GM21825 (cell line): Measurements from ENCODE around the gene COQ8B.
A peak's percentile ranks its signal among the peaks of the same experiment; 100 is the strongest.
"Not testable (repeated sequence)": the region's sequence is repeated elsewhere in the genome, so short reads cannot be mapped to it uniquely, and the experiment has no call there.

ENCODE experiments used
- ATAC-seq: cut with Tn5 transposase; IDR thresholded peaks from one replicate; pipeline ENCODE4 v1.9.1; 2021; ENCODE audit warnings: mild to moderate bottlenecking, moderate library complexity; ENCODE audit not compliant: unreplicated experiment

Gene COQ8B

DNA sequence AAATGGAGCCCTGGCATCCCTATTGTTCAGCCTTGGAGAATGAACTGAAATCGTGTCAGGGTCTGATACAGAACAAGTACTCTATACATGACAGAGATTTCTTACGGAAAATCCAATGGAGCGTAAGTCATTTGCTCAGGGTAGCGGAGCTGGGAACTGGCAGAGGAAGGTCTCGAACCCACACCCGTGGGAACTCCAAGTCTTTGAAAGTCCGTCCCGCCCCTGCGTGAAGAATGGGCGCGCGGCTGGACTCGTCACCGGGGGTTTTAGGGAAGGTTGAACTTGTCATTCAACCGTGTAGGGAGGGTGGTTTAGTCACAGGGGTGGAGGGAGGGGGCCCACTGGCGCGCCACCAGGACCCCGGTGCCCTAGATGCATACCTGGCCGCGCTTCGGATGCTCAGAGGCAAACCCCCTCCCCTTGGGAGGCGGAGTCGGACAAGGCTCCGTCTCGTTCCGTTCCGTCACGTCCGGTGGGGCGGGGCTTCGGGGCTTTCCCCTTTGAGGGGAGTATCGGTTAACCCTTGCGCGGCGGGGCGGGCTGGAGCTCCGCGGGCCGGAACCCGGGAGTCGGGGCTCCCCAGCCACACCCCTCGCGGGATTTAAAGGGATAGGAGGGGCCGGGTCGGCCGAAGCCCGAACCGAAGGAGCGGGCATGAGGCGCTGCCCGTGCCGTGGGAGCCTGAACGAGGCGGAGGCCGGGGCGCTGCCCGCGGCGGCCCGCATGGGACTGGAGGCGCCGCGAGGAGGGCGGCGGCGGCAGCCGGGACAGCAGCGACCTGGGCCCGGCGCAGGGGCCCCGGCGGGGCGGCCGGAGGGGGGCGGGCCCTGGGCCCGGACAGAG is at the start of gene COQ8B, which contains the start of gene ITPKC:
TSS of gene COQ8B (minus strand) at position 405 of the 843 bp plus-strand sequence. CDS start 2,254 bp downstream, outside the sequence.
TSS of gene ITPKC (plus strand) at position 631 of the 843 bp plus-strand sequence. CDS start at position 655, 24 bp downstream.
- ATAC-seq: peak; percentile 58

DNA sequence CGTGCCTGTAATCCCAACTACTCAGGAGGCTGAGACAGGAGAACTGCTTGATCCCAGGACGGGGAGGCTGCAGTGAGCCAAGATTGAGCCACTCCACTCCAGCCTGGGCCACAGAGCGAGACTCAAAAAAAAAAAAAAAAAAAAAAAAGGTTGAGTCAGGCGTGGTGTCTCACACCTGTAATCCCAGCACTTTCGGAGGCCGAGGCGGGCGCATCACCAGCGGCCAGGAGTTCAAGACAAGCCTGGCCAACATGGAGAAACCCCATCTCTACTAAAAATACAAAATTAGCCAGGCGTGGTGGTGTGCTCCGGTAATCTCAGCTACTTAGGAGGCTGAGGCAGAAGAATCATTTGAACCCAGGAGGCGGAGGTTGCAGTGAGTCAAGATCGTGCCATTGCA is 49.7 kb upstream of the COQ8B start:
- ATAC-seq: not testable (repeated sequence)

DNA sequence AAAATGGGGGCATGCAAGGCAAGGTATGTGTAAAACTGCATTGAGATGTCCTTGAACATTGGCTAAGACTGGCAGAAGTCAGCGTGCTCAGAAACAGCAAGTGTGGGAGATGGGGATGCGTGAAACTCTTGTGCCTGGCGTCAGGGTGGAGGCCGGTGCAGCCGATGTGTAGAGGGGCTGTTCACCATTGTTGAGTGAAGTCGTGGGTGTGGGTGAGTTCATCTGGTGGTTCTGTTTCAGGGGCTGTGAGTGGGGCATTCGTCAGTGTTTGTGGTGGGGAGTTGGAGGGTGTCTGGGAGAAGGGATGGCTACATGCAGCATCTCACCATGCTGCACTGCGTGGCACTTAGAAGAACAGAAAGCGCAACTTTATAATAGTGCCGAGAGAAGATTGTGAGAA is 47.3 kb upstream of the COQ8B start:
- no peak for ATAC-seq

DNA sequence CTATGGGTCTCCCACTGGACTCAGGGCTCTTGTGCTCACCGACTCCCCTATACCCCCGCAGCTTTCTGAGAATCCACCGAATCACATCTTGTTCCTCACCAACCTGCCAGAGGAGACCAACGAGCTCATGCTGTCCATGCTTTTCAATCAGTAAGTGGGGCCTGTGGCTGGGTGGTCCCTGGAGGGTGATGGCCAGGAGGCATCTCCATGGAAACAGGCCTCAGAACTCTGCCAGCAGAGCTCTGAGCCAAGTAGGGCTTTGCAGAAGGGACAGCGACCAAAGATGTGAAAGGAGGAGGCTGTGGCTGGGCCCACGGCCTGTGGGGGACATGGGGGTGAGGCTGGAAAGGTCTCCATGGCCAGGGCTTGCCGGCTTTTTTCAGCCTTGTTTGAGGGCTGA is 46.8 kb upstream of the COQ8B start:
- ATAC-seq: no peak

DNA sequence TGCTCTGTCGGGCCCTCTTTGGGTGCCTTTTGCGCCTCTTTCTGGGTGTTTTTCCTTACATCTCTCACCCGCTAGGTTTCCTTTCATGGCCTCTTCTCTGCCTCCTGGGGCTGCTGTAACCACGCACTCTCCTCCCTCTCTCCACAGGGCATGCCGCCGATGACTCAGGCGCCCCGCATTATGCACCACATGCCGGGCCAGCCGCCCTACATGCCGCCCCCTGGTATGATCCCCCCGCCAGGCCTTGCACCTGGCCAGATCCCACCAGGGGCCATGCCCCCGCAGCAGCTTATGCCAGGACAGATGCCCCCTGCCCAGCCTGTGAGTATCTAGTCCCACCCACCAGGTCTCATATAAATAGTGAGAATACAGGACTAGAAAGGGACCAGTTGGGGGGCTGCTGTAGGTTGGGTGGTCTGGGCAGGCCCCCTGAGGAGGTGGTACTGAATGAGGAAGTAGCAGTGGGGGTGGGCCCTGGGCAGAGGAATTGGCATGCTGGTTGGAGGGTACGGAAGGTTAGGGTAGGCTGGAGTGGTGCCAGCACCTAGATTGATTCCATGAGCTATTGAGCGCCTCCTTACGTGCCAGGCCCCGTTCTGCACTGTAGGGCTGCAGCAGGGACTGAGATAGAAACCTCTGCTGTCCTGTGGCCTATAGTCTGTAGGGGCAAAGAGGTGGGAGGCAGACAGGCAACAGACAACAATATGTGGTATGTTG is 46.2 kb upstream of the COQ8B start:
- ATAC-seq: no peak

DNA sequence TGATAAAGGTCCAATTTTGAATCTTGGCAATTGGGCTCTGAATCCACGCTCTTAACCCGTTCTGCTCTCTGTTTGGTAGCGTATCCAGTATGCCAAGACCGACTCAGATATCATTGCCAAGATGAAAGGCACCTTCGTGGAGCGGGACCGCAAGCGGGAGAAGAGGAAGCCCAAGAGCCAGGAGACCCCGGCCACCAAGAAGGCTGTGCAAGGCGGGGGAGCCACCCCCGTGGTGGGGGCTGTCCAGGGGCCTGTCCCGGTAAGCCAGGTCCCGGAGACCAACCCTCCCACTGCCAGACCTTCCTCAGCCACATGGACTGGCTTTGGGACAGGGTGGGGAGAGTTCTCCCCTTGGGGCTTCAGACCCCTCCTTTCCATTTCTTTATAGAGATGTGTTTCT is 42.7 kb upstream of the COQ8B start:
- no peak for ATAC-seq

DNA sequence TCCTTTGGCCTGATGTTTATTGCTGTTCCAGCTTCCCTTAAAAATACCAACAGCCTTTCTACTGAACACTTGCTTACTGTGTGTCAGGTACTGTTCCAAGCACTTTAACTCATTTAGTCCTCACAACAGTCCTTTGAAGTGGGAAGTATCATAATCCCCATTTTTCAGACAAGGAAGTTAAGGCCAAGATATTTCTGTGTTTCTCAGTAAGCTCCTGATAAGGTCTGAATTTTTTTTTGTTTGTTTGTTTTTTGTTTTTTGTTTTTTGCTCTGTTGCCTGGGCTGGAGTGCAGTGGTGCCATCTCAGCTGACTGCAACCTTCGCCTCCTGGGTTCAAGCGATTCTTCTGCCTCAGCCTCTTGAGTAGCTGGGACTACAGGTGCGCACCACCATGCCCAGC is 41.8 kb upstream of the COQ8B start:
- no peak for ATAC-seq

DNA sequence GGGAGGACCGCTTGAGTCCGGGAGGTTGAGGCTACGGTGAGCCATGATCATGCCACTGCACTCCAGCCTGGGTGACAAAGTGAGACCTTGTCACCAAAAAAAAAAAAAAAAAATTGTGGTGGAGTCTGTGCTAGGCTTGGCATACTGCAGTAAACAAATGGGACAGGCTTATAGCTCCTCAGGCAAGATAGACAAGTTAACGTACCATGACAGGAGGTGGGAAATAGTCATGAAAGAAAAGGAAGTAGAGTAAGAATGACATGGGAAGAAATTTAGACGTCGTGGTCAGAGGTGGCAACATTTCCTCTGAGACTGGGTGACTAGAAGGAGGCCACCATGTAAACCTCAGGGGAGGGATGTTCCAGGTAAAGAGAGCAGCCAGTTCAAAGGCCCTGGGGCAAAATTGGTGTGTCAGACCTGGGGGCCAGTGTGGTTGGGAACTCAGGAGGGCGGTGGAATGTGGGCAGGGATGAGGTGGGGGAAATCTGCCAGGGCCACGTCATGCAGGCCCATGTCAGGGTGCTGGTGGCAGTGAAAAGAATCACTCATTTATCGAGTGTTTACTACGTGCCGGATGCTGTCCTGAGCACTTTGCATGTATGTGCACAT is 39.9 kb upstream of the COQ8B start:
- no peak for ATAC-seq

DNA sequence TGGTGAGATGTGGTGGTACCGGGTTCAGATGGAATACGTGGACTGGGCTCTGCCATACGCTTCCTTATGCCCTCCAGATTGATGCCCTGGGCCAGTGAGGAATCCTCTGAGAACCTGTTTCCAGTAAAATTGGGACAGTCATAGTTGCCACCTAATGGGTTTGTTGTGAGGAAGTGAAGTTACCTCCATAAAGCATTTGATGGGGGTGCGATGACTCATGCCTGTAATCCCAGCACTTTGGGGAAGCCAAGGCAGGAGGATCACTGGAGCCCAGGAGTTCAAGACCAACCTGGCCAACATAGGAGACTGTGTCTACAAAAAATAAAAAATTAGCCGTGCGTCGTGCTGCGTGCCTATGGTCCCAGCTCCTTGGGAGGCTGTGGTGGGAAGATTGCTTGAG is 39.1 kb upstream of the COQ8B start:
- no peak for ATAC-seq

DNA sequence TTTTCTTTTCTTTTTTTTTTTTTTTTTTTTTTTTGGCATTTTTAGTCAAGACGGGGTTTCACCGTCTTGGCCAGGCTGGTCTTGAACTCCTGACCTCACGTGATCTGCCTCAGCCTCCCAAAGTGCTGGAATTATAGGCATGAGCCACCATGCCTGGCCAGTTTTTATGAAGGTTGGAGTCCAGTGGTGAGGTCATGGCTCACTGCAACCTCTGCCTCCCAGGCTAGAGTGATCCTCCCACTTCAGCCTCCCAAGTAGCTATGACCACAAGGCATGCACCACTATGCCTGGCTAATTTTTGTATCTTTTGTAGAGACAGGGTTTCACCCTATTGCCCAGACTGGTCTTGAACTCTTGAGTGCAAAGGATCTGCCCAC is 38.5 kb upstream of the COQ8B start:
- no peak for ATAC-seq

DNA sequence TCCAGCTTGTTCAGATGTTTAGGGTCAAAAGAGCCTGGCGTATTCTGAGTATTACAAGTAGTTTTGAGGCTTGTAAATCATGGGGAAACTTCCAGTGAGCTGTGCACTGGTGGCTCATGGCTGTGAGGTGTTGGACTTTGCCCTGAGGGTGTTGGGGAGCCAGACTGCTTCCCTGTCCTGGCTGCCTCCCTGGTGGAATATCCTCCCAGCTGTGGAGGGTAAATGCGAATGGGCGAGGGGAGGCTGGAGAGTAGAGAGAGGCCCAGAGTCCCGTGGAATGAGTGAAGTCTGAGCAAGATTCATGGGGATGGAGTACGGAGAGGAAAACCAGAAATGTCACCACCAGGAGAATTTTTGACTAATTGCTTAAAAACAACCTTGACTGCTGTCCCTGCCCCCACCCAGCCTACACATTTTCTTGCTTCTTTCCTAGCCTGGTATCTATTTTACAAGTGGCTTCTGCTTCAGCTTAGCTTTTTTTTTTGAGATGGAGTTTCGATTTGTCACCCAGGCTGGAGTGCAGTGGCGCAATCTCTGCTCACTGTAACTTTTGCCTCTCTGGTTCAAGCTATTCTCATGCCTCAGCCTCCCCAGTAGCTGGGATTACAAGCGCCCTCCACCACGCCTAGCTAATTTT is 38.0 kb upstream of the COQ8B start:
- no peak for ATAC-seq

DNA sequence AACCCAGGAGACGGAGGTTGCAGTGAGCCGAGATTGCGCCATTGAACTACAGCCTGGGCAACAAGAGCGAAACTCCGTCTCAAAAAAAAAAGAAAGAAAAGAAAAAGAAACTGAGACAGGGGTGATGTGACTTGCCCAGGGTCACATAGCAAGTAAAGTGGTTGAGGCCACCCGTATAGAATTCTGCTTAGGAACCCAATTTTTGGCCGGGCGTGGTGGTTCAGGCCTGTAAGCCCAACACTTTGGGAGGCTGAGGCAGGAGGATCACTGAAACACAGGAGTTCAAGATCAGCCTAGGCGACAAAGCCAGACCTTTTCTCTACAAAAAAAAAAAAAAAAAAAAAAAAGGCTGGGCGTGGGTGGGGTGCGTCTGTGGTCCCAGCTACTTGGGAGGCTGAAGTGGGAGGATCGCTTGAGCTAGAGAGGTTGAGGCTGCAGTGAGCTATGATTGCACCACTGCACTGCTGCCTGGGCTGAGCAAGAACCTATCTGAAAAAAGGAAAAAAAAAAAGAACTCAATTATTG is 35.6 kb upstream of the COQ8B start:
- no peak for ATAC-seq

DNA sequence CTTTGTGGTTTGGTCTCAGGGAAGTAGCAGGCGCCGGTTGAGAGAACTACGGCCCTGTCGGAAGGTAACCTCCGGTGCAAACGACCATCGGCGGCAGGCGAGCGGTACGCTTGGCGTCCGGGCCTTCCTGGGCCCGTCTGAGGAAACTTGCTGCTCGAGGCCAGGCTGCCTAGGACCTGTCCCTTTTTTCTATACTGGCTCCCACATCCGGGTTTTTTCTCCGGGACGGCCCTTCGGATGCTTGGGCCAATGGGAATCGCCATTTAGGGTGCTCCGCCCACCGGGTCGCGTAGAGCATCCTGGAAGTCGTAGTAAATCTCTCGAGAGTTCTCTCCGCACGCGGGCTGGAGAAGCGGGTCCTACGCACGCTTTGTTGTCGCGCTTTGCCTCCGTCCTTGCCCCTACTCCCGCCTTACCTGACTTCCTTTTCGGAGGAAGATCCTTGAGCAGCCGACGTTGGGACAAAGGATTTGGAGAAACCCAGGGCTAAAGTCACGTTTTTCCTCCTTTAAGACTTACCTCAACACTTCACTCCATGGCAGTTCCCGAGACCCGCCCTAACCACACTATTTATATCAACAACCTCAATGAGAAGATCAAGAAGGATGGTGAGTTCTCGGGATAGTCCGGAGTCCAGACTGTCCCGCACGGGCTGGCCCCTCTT is 34.3 kb upstream of the COQ8B start, which contains the start of gene SNRPA:
TSS of gene SNRPA (plus strand) at position 330 of the 664 bp plus-strand sequence. CDS start at position 536, 206 bp downstream.
- peak; percentile 65 for ATAC-seq

DNA sequence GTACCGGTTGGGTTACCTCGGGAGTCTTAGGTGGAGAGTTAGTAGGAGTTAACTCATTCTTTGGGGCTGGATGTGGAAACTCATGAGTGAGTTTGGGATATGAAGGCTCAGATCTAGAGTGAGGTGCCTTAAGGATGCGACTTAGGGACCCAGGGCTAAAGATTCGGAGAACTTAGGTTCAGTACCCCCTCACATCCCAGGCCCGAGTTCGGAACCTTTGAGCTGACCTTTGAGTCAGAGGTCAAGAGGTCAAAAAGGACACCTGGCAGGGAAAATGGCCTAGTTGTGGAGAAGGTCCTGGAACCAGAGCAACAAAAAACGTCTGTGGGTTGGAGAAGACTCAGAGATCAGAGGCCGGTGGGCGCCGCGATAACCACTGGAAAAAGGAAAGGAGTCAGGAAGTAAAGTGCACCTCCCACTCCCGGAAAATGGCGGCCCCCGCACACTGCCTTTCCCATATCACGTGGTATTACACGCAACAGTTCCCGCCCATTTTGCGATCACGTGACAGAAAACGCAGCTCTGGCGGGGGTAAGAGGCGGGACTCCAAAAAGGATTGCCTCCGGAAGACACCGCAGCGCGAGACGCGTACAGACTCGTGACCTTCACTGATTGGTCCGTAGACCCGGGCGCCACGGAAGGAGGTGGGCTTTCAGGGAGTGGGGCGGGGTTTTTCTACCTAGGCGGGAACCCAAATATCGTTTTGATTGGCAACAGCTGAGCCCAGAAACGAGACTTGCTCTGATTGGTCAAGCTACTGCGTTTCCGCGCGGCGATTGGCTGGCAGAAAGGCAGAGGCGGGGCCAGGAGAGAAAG is 33.6 kb upstream of the COQ8B start, which contains the start of gene ACTMAP:
TSS of gene ACTMAP (minus strand) at position 420 of the 816 bp plus-strand sequence. CDS start 674 bp downstream, outside the sequence.
- ATAC-seq: peak; percentile 79

DNA sequence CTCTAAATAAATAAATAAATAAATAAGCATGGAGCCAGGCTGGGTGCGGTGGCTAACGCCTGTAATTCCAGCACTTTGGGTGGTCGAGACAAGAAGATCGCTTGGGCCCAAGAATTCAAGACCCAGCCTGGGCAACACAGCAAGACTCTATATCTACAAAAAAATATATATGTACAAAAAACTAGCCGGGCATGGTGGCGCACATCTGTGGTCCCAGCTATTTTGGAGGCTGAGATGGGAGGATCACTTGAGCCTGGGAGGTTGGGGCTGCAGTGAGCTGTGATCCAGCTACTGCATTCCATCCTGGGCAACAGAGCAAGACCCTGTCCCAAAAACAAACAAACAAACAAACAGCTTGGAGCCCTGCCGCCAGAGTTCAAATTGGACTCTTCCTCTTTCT is 30.9 kb upstream of the COQ8B start:
- no peak for ATAC-seq

DNA sequence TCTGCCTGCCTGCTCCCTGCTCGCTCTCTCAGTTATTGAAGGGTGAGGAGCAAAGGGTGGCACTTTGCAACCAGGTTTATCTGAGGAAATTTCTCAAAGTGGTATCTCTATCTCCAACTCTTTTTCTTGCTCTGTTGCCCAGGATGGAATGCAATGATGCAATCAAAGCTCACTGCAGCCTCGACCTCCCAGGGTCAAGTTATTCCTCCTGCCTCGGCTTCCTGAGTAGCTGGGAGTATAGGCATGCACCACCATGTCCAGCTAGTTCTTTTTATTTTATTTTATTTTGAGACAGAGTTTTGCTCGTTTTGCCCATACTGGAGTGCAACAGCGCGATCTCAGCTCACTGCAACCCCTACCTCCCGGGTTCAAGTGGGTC is 28.7 kb upstream of the COQ8B start:
- no peak for ATAC-seq

DNA sequence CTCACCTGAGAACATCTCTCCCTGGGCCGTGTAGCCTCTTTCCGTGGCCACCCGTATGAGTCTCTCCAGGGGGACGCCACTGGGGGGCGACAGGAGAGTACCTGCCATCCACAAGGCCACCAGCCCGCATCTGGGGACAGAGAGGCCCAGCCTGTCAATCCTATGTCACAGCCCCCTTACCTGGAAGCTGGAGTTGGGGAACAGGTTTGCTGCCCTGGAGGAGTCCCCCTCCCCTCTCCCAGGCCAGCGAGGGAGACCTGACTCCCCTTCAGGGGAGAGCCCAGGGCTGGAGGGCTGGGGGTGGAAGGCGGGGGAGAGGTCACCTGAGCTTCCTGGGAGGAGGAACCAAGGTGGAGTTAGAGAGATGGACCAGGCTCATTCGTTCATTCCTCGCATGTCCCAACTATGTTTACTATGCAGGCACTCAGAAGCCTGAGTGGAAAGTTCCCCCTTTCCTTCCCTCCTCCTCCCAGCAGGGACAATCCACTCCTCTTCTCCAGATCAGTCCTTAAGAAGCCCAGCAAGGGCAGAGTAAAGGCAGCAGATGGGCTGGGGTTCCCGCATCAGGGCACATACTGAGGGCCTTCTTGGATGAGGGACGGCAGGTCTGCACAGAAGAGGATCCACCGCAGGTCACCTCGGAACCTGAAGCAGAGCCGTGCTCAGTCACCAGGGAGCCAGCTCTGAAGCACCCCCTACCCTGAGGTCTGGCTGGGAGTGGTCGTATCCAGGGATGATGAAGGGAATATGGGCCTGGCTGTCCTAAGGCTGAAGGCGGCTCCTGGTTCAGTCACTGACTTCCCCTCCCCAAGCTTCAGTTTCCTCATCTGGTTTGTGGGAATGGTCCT is 28.1 kb upstream of the COQ8B start:
- ATAC-seq: no peak

DNA sequence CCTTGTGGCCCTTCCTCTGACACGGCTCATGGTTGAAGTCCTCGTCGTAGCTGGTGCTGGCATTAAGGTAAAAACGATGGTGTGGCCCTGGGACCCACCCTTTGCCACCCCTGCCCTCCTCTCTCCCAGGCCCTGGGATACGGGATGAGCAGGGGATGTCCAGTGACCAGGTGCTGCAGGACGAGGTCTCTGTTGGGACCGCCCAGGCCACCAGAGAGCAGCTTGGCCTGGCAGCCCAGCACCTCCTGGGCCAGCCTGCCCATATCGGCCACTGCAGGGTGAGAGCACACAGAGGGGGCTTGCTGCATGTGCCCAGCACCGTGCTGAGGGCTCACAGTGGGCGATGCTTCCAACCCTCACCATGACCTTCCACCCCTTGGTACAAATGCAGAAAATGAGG is 27.2 kb upstream of the COQ8B start:
- ATAC-seq: no peak
